Measurements from ENCODE around the gene WDR45B. TPM values are rescaled to one million over a fixed set of nuclear protein-coding genes. Genes with fewer than 3 reads are reported as not detected.

WDR45B gene
- total RNA-seq, 1 donor from 2014 or later: 45.2 TPM

- FAIRE-seq (no peak), DNase-seq (ENCODE audit: low spot score in 2 of 2) (no peak)
Measured at GRCh38 chr17:82636626-82637598, 11.3 kb downstream of the WDR45B start.

GRCh38 chr17:82633343-82633742 lies 14.9 kb downstream of the WDR45B start:
- no peak for FAIRE-seq
- no peak for DNase-seq (ENCODE audit: low spot score in 2 of 2)

DNA sequence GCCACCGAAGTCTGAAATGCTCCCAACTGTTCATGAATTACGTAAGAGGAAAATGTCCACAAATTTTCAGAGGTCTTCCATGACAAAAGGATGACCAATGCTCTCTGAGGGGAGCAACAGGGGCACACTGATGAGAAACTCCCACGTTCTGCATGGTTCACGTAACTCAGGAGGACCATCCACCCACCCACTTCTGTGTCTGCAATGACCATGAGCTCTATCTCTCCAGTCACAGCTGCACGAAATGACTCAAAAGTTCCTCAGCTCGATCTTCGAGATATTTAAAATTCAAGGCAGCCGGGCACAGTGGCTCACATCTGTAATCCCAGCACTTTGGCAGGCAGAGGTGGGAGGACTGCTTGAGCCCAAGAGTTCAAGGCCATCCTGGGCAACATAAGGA lies 15.8 kb downstream of the WDR45B start:
- DNase-seq (ENCODE audit: low spot score in 2 of 2): no peak
- FAIRE-seq: no peak

GRCh38 chr17:82631544-82631943 lies 16.7 kb downstream of the WDR45B start:
- DNase-seq (ENCODE audit: low spot score in 2 of 2) (no peak), FAIRE-seq (no peak)

DNA sequence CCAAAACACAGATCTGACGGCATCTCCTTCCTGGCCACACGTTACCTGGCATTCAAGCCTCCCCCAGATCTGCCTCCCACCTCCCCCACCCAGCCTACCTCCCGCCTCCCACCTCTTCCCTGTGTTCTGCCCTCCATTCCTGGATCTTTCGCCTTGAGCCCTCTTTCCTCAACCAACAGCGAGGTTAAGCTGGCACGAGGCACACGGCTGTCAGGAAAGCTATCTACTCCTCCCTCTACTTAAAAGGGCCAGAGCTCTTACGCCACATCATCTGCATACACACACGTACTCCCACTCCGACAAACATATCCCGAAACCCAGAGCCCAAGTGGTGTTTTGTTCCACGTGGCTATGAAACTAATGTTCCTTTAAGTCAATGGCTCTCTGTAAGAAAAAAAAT lies 18.0 kb downstream of the WDR45B start:
- DNase-seq (ENCODE audit: low spot score in 2 of 2) (no peak), FAIRE-seq (no peak)

DNA sequence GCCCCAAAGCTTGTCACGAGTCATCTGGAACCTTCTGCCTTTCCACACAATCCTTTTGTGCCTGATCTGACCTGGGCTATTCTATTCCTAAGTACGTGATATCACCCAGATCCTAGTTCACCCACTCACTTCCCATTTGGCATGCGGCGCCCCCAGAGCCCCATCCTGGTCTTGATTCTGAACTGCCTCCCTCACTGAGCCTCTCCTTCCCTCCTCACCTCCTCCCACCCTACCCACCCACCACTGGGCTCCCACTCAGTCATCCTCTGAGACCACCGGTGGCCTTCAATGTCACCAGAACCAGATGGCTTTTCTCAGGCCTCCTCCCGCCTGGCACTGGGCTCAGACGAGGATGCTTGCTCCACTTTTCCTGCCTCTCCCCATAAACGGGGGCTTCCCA lies 18.5 kb downstream of the WDR45B start:
- no peak for DNase-seq (ENCODE audit: low spot score in 2 of 2)
- no peak for FAIRE-seq

GRCh38 chr17:82627405-82627804 lies 20.8 kb downstream of the WDR45B start:
- DNase-seq (ENCODE audit: low spot score in 2 of 2): no peak
- FAIRE-seq: no peak

DNA sequence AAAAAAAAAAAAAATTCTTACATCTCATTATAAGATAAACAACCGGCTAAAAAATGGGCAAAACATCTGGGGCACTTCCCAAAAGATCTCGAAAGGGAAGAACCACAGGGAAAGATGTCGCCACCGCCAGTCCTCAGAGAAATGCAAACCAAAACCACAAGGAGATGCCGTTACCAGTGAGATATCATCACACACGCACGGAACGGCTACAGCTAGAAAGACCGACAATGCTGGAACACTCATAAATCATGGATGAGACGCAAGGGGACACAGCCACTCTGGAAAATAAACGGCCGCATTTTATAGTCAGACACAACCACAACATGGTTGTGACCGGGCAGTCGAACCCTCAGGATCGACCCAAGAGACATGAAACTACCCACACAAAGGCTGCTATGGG lies 24.5 kb downstream of the WDR45B start:
- no peak for FAIRE-seq
- no peak for DNase-seq (ENCODE audit: low spot score in 2 of 2)

DNA sequence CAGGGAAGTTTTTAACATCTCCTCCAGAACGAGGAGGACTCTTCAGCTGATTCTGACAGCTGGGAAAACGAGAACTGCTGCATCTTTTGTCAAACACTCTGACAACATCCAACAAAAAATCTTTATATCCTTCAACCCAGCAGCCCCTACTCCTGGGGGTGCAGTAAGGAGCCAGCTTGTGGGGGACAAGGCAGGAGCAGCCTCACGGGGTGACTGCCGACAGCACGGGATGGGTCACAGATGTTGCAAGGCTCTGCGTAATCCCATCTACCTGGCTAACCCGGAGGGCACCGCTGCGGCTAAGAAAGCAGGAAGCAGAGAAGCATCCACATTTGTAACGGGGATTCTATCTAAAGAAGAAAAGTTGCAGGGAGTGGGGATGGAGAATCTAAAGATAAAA lies 28.6 kb downstream of the WDR45B start:
- no peak for FAIRE-seq

GRCh38 chr17:82619211-82619610 lies 29.0 kb downstream of the WDR45B start:
- no peak for FAIRE-seq
- DNase-seq (ENCODE audit: low spot score in 2 of 2): no peak

More for the DNA sequence above, 28.6 kb downstream of the WDR45B start:
- DNase-seq (ENCODE audit: low spot score in 2 of 2): no peak

GRCh38 chr17:82616021-82616711 lies 32.1 kb downstream of the WDR45B start:
- FAIRE-seq (no peak), DNase-seq (ENCODE audit: low spot score in 2 of 2) (no peak)

GRCh38 chr17:82615084-82616020 lies 32.9 kb downstream of the WDR45B start:
- FAIRE-seq (no peak), DNase-seq (ENCODE audit: low spot score in 2 of 2) (no peak)

DNA sequence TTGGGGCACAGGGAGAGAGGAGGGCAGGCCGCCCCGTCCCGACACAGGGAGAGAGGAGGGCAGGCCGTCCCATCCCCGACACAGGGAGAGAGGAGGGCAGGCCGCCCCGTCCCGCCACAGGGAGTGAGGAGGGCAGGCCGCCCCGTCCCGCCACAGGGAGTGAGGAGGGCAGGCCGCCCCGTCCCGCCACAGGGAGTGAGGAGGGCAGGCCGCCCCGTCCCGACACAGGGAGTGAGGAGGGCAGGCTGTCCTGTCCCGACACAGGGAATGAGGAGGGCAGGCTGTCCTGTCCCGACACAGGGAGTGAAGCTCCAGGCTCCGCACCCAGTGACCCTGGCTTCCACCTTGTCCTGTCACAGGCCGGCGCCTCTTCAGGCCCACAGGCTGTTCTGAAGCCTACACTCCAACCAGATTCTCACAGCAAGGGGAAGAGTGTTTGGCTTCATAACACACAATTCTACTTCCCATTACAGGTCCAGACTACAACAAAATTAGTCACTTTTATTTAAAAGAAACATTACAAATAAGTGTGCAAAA lies 34.1 kb downstream of the WDR45B start:
- FAIRE-seq (no peak), DNase-seq (ENCODE audit: low spot score in 2 of 2) (no peak)

- FAIRE-seq: no peak
- no peak for DNase-seq (ENCODE audit: low spot score in 2 of 2)
Measured at GRCh38 chr17:82613283-82614094, 34.8 kb downstream of the WDR45B start.

DNA sequence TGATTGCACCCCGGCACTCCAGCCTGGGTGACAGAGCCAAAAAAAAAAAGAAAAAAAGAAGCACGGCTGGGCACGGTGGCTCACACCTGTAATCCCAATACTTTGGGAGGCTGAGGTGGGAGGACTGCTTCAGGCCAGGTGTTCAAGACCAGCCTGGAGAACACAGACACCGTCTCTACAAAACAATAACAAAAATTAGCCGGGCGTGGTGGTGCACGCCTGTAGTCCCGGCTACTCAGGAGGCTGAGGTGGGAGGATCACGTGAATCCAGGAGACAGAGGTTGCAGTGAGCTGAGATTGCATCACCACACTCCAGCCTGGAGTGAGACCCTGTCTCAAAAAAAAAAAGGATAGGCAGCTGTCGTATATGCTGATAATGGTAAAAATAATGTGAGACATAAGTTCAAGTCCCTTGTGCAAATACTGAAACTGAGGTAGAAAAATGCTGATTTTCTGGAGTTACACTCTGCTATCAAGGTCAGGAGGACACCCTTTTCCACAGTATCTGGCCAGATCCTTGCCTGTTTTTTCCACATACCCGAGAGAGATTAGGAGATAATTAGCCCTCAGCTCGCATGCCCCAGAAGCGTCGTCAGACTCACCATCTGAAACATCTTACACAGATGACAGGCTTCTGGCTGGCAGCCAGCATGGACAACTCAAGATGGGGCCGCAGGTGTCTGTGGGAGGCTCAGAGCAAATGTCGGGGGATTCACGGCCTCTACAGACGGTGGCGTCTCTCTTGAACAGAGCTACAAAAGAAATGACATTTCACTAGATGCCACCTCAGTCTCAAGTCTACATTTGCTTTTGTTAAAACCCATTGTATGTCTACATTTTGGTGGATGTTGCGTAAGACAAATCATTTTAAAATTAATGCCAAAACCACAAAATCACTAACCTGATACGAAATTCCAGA lies 36.8 kb downstream of the WDR45B start:
- FAIRE-seq (no peak), DNase-seq (ENCODE audit: low spot score in 2 of 2) (no peak)

- DNase-seq (ENCODE audit: low spot score in 2 of 2): no peak
- FAIRE-seq: no peak
Measured at GRCh38 chr17:82609655-82610054, 38.6 kb downstream of the WDR45B start.

DNA sequence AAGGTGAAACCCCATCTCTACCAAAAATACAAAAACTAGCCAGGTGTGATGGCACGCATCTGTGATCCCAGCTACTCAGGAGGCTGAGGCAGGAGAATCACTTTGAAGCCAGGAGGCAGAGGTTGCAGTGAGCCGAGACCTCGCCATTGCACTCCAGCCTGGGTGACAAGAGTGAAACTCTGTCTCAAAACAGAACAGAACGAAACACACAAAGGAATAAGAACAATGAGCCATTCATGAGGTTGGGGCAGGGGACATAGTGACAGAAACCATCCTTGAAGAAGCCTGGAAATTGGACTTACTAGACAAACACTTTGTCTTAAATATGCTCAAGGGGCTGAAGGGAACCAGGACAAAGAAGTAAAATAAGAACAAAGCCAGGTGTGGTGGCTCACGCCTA lies 39.4 kb downstream of the WDR45B start:
- DNase-seq (ENCODE audit: low spot score in 2 of 2) (no peak), FAIRE-seq (no peak)

GRCh38 chr17:82605939-82606600 lies 42.2 kb downstream of the WDR45B start:
- no peak for DNase-seq (ENCODE audit: low spot score in 2 of 2)
- no peak for FAIRE-seq
